Activated CD8-positive, alpha-beta memory T cell treated with anti-CD3 and anti-CD28 coated beads for 4 hours (primary cell): ENCODE measurements around the gene C3orf22.

ENCODE experiments used
- DNase-seq, 2 donors: peaks; one replicate each; pipeline ENCODE4 v3.0.0-alpha.2; 2020; ENCODE audit warnings: low read depth in 2 of 2

The C3orf22 gene

GRCh38 chr3:126556637-126557414, 1.9 kb downstream of the C3orf22 start:
- DNase-seq: no peak

GRCh38 chr3:126555795-126556636, 2.7 kb downstream of the C3orf22 start:
- DNase-seq: no peak

- DNase-seq: no peak
Observed at GRCh38 chr3:126554560-126555525, 3.9 kb downstream of the C3orf22 start.

- no peak for DNase-seq
Observed at GRCh38 chr3:126553284-126554084, 5.2 kb downstream of the C3orf22 start.

GRCh38 chr3:126552688-126553283, 5.9 kb downstream of the C3orf22 start:
- no peak for DNase-seq

- no peak for DNase-seq
Observed at GRCh38 chr3:126551839-126552687, 6.7 kb downstream of the C3orf22 start.

- DNase-seq: no peak
Observed at GRCh38 chr3:126551121-126551838, 7.5 kb downstream of the C3orf22 start.

GRCh38 chr3:126550488-126551051, 8.2 kb downstream of the C3orf22 start:
- DNase-seq: no peak

GRCh38 chr3:126549861-126550487, 8.8 kb downstream of the C3orf22 start:
- no peak for DNase-seq

GRCh38 chr3:126548556-126549466, 9.9 kb downstream of the C3orf22 start:
- DNase-seq: no peak

- DNase-seq: no peak
Observed at GRCh38 chr3:126547721-126548120, 11.0 kb downstream of the C3orf22 start.

- DNase-seq: no peak
Observed at GRCh38 chr3:126546549-126547239, 12.0 kb downstream of the C3orf22 start.

- DNase-seq: no peak
Observed at GRCh38 chr3:126546013-126546412, 12.7 kb downstream of the C3orf22 start.

- no peak for DNase-seq
Observed at GRCh38 chr3:126545544-126545943, 13.2 kb downstream of the C3orf22 start.

- no peak for DNase-seq
Observed at GRCh38 chr3:126544596-126545281, 14.0 kb downstream of the C3orf22 start.
